CD8-positive, alpha-beta memory T cell (primary cell): ENCODE data around the gene ARL17B. TPM values are rescaled to one million over a fixed set of nuclear protein-coding genes. Genes with fewer than 3 reads are reported as not detected.
"Not testable (repeated sequence)": the region's sequence is repeated elsewhere in the genome, so short reads cannot be mapped to it uniquely, and the experiment has no call there.

ENCODE experiments used
- CTCF ChIA-PET: fragments of 350-600 bp; sonication (Branson Sonifier 250); formaldehyde crosslinking; loops from one replicate; lab custom pipeline; 2021; ENCODE audit warnings: antibody characterized with exemption; lab: Charles Lee
- POLR2A ChIA-PET: fragments of 350-600 bp; sonication (Branson Sonifier 250); formaldehyde crosslinking; loops from one replicate; lab custom pipeline; 2021; ENCODE audit warnings: antibody characterized with exemption; lab: Charles Lee
- DNase-seq, 5 donors: peaks; one replicate each; pipeline versions ENCODE4 v3.0.0 to v3.0.0-alpha.2; 2020 to 2022; ENCODE audit warnings: mixed read lengths in 1 of 5
- H3K27ac ChIP-seq: one replicate; pipeline ENCODE4 v1.7.0; 2013; ENCODE audit warnings: low read depth, mild to moderate bottlenecking, low read length, moderate library complexity
- H3K27me3 ChIP-seq: 2 replicates; pipeline ENCODE4 v1.7.0; 2013; ENCODE audit warnings: low read length, mild to moderate bottlenecking; ENCODE audit not compliant: insufficient read depth, poor library complexity, severe bottlenecking
- H3K36me3 ChIP-seq: 2 replicates; pipeline ENCODE4 v1.7.0; 2013; ENCODE audit warnings: mild to moderate bottlenecking, low read length, moderate library complexity; ENCODE audit not compliant: insufficient read depth
- H3K4me1 ChIP-seq: 2 replicates; pipeline ENCODE4 v1.7.0; 2013; ENCODE audit warnings: mild to moderate bottlenecking, low read length, moderate library complexity; ENCODE audit not compliant: insufficient read depth
- H3K4me3 ChIP-seq: 2 replicates; pipeline ENCODE4 v1.7.0; 2013; ENCODE audit warnings: mild to moderate bottlenecking, low read length
- H3K9me3 ChIP-seq: 2 replicates; pipeline ENCODE4 v1.7.0; 2013; ENCODE audit warnings: mild to moderate bottlenecking, low read length
- H3K27ac Mint-ChIP-seq, 8 donors: one replicate each; pipeline ENCODE4 v1.8.0; 2020 to 2021; ENCODE audit warnings: mixed read lengths in 8 of 8, mild to moderate bottlenecking in 6 of 8, inconsistent platforms in 3 of 8, moderate library complexity in 3 of 8
- H3K27me3 Mint-ChIP-seq, 2 donors: one replicate each; pipeline ENCODE4 v1.8.0; 2020 to 2021; ENCODE audit warnings: mixed read lengths in 2 of 2, mild to moderate bottlenecking in 1 of 2, moderate library complexity in 1 of 2
- H3K36me3 Mint-ChIP-seq, 3 donors: one replicate each; pipeline ENCODE4 v1.8.0; 2020 to 2021; ENCODE audit warnings: mixed read lengths in 3 of 3, inconsistent platforms in 1 of 3, mild to moderate bottlenecking in 1 of 3
- H3K4me1 Mint-ChIP-seq, 3 donors: one replicate each; pipeline ENCODE4 v1.8.0; 2020 to 2021; ENCODE audit warnings: mixed read lengths in 3 of 3, inconsistent platforms in 1 of 3, mild to moderate bottlenecking in 1 of 3
- H3K4me3 Mint-ChIP-seq, 7 donors: one replicate each; pipeline ENCODE4 v1.8.0; 2020 to 2021; ENCODE audit warnings: mixed read lengths in 7 of 7, mild to moderate bottlenecking in 6 of 7, moderate library complexity in 4 of 7, inconsistent platforms in 2 of 7
- H3K9me3 Mint-ChIP-seq, 5 donors: one replicate each; pipeline ENCODE4 v1.8.0; 2020 to 2022; ENCODE audit warnings: mixed read lengths in 5 of 5, mild to moderate bottlenecking in 3 of 5, moderate library complexity in 2 of 5, inconsistent platforms in 1 of 5
- polyA plus RNA-seq: library from polyadenylated mRNA; unstranded; fragments of 300-500 nt; fragmentation: Illumina TruSeq; gene quantifications from one replicate; pipeline ENCODE4 v1.2.3, GENCODE V29; 2021
- total RNA-seq, 2 experiments: library from RNA; stranded (reverse); gene quantifications; one replicate each; pipeline ENCODE4 v1.2.3, GENCODE V29; 2021

Gene ARL17B
- total and polyA plus RNA-seq, 3 experiments from 2014 or later, result 11.5 to 25.8 (median 12.9) TPM

DNA sequence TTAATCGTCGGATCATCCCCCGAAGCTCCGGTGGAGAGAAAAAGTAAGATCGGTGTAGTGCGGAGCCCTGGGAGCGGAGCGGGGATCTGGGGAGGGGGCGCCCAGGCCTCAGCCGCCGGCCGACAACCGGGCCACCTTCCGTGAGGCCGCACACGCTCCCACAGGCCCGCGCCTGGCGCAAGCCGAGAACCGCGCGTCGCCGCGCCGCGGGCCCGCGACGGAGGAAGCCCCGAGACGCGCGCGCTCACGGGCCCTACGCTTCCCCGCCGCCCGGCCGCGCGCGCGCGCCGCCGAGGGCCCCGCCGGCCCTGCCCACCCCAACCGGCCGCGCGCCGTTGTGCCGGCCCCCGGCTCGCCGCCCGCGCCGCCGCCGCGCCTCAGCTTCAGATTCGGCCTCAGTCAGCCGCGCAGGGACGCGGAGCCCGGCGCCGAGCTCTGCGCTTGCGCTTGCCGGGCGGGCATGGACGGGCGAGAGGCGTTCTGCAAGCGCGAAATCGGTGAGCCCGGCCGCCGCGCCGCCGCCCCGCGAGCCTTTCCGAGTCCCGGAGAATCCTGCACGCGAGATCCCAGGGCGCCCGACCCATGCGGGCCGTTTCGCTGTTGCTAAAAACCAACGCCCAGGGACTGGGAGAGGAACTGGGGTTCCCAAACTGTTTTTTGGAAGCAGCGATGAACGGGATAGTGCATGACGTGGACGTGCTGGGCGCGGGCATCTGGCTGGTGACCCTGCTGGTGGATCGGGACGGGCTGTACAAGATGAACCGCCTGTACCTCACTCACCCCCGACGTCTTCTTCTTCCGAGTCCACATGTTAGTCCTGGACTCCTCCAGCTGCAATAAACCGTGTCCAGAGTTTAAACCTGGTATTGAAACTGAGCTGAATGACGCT is 94.7 kb downstream of the ARL17B start:
- Mint-ChIP-seq H3K27ac (peak overlapping the region; percentile 84 to 94 (median 90)), H3K36me3 (peaks cover 0 to 8% (median 0%) of the 10 kb centered on the region in 3 donors), H3K4me3 (peak overlapping the region; percentile 84 to 97 (median 93)), H3K4me1 (peaks cover 28 to 39% (median 33%) of the 10 kb centered on the region in 3 donors), H3K27me3 (peaks cover 0 to 16% of the 10 kb centered on the region in 2 donors), H3K9me3 (no peaks in the 10 kb centered on the region)
- Histone ChIP-seq H3K36me3 (no peaks in the 10 kb centered on the region), H3K4me1 (peaks cover 35% of the 10 kb centered on the region), H3K27me3 (no peaks in the 10 kb centered on the region), H3K27ac (peak overlapping the region; percentile 75), H3K4me3 (peak overlapping the region; percentile 72), H3K9me3 (no peaks in the 10 kb centered on the region)
- CTCF ChIA-PET, result interaction anchor here (0.8 to 2.4 kb wide), 3 partner anchors 20 to 659 kb away, joined by 3 to 8 read pairs (median 4); partner anchors contain the start of gene KANSL1
- peak; percentile 75 to 85 (median 80) for DNase-seq
- POLR2A ChIA-PET, result interaction anchor here (0.6 to 1.1 kb wide), 4 partner anchors 11 to 205 kb away, joined by 3 to 8 read pairs (median 4); no protein-coding TSS in a partner anchor

DNA sequence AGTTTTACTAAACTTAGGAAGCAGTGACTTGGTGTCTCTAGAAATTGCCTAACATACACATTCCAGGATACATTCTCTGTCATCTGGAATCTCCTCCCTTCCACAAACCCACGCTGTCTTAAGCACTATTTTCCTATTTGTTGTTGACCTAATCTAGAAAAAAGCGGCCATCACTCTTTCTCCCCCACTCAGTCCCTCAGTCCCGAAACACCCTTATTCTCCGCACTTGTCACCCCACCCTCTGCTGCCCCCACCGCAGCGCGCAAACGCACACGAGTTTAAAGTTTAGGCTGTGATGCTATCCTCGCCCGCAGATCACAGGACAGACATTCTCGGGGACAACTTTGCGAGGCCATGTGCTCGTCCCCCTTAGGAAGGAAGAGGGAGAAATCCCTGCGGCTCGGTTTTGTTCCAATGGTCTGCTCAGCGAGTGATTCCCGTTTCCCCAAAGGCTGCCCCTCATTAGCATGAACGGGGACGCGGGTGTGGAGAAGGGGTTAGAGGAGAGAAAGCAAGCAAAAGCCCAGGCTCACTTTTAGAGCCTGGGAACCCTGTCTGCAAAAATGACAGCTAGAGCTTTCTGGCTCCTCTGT is 95.4 kb downstream of the ARL17B start:
- not testable (repeated sequence) for H3K36me3 ChIP-seq, H3K36me3 Mint-ChIP-seq, H3K27me3 ChIP-seq, H3K9me3 Mint-ChIP-seq, H3K9me3 ChIP-seq
- peaks cover 28 to 39% (median 33%) of the 10 kb centered on the region in 3 donors for H3K4me1 Mint-ChIP-seq
- Histone ChIP-seq H3K27ac (peak overlapping the region; percentile 67), H3K4me3 (peak overlapping the region; percentile 69), H3K4me1 (peaks cover 35% of the 10 kb centered on the region)
- H3K27me3 Mint-ChIP-seq, result peaks cover 0 to 16% of the 10 kb centered on the region in 2 donors
- peak overlapping the region; percentile 78 to 94 (median 86) for H3K27ac Mint-ChIP-seq
- DNase-seq, result peak in 1 of 5 donors; percentile 52
- ChIA-PET CTCF (interaction anchor here (0.8 kb wide), 1 partner anchor 658 kb away, joined by 3 read pairs; no protein-coding TSS in a partner anchor), POLR2A (interaction anchor here (0.6 to 0.9 kb wide), 2 partner anchors 75 to 204 kb away, joined by 3 to 8 read pairs; no protein-coding TSS in a partner anchor)
- peak overlapping the region; percentile 79 to 93 (median 88) for H3K4me3 Mint-ChIP-seq

DNA sequence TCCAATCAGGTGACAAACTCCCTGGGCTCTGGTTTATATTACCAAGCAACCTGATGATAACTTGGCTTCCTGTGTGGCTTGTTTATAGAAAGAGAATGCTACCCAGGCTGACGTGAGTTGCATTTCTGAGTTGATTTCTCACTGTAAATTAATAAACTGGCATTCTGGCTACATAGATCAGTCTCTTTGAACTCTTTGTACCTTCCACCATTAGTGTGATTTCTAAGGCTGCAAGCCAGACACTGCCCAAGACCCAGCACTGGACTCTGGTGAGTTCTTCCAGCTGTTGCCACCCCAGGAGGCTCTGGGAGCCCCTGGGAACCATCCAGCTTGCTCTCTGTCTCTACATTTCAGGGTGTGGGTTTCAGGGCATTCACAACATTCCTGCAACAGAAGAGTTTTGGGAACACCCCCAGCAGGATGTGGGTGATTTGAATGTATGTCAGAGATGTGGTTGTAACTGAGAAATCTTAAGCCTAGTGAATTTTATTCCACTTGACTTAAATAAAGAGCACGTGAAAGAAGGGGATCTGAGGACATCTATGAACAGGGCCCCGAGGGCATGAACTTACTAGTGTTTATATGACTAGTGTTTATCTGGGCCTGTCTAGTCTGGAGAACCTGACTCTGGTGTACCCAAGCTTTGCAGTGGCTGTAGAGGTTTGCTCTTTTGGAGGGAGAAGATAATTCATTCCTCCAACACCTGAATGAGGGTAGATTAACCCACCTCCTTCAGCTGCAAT is 96.9 kb downstream of the ARL17B start:
- Mint-ChIP-seq H3K4me3 (peak overlapping the region; percentile 54 to 88 (median 82)), H3K4me1 (peaks cover 29 to 47% (median 40%) of the 10 kb centered on the region in 3 donors), H3K9me3 (no peaks in the 10 kb centered on the region), H3K36me3 (peaks cover 0 to 12% (median 0%) of the 10 kb centered on the region in 3 donors), H3K27ac (peak overlapping the region; percentile 85 to 96 (median 94)), H3K27me3 (peaks cover 0 to 19% of the 10 kb centered on the region in 2 donors)
- Histone ChIP-seq H3K27ac (peak overlapping the region; percentile 60), H3K36me3 (no peaks in the 10 kb centered on the region), H3K9me3 (no peaks in the 10 kb centered on the region), H3K27me3 (no peaks in the 10 kb centered on the region), H3K4me3 (no peak overlapping the region), H3K4me1 (peaks cover 35% of the 10 kb centered on the region)
- ChIA-PET CTCF (interaction anchor here (0.6 to 1.2 kb wide), 2 partner anchors 263 to 1067 kb away, joined by 3 read pairs; no protein-coding TSS in a partner anchor), POLR2A (no interaction called here)
- DNase-seq, result peak in 4 of 5 donors; percentile 18 to 71 (median 56)

DNA sequence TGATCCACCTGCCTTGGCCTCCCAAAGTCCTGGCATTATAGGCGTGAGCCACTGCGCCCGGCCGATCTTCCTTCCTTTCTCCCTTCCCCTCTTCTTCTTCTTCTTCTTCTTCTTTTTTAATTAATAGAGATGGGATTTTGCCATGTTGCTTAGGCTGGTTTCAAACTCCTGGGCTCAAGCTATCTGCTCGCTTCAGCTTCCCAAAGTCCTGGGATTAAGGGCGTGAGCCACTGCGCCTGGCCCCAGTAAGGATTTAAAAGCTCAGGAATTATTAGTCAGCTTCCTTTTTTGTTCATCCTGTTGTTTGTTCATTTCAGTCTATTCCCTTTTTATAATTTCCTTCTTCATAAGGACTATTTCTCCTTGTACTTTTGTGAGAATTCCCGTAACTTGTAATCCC is 99.3 kb downstream of the ARL17B start:
- ChIA-PET POLR2A (interaction anchor here (1.1 kb wide), 1 partner anchor 69 kb away, joined by 3 read pairs; the partner anchor contains the start of gene KANSL1), CTCF (interaction anchor here (0.6 to 1.1 kb wide), 2 partner anchors 49 to 259 kb away, joined by 3 read pairs; no protein-coding TSS in a partner anchor)
- no peak overlapping the region for H3K27ac ChIP-seq
- no peaks in the 10 kb centered on the region for H3K27me3 ChIP-seq
- H3K4me3 ChIP-seq, result no peak overlapping the region
- DNase-seq, result no peak
- H3K27me3 Mint-ChIP-seq, result peaks cover 0 to 16% of the 10 kb centered on the region in 2 donors
- H3K27ac Mint-ChIP-seq, result peak overlapping the region in 3 of 8 donors; percentile 74 to 85 (median 76)
- peaks cover 26 to 37% (median 31%) of the 10 kb centered on the region in 3 donors for H3K4me1 Mint-ChIP-seq
- no peaks in the 10 kb centered on the region for H3K9me3 Mint-ChIP-seq
- H3K4me3 Mint-ChIP-seq, result peak overlapping the region in 2 of 7 donors; percentile 24 to 49
- no peaks in the 10 kb centered on the region for H3K9me3 ChIP-seq
- peaks cover 0 to 11% (median 0%) of the 10 kb centered on the region in 3 donors for H3K36me3 Mint-ChIP-seq
- no peaks in the 10 kb centered on the region for H3K36me3 ChIP-seq
- H3K4me1 ChIP-seq, result peaks cover 31% of the 10 kb centered on the region

DNA sequence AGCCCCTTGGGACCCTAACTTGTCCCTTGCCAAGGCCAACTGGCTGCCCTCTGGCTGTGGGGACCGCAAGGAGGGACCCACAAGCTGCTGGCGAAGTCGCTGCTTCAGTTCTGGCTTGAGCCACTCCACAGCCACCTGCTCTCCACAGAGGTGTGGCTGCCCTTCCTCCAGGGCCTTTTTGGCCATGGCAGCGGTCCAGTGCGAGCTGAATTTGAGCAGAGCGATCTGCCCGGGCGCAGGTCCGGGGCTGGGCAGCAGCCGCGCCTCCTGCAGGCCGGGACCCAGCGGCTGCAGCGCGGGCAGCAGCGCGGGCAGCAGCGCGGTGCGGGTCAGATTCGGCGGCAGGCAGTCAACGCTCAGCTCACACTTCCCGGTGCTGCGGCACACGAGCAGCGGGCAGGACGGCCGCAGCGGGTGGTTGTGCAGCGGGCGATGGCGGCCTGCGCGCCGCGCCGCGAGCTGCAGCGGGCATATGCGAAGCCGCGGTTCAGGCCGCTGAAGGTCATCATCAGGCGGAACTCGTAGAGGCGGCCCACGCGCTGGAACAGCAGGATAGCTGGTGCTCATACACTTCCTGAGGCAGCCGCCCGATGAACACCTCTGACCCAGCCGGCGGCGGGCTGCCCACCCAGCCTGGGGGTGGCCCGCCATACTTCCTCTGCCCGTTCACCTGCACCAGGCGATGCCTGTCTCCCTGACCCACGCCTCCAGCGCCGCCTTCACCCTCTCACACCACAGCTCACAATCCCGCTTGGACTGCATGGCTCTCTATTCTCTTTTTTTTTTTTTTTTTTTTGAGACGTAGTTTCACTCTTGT is 101.5 kb downstream of the ARL17B start:
- H3K27ac ChIP-seq, POLR2A ChIA-PET, H3K4me3 ChIP-seq, H3K36me3 ChIP-seq, H3K9me3 Mint-ChIP-seq, H3K9me3 ChIP-seq, CTCF ChIA-PET, H3K27me3 ChIP-seq, H3K36me3 Mint-ChIP-seq: not testable (repeated sequence)
- H3K4me3 Mint-ChIP-seq, result peak overlapping the region; percentile 71 to 92 (median 85)
- peak in 1 of 5 donors; percentile 14 for DNase-seq
- H3K27ac Mint-ChIP-seq, result peak overlapping the region in 5 of 8 donors; percentile 54 to 85 (median 76)
- H3K4me1 Mint-ChIP-seq, result peaks cover 13 to 20% (median 20%) of the 10 kb centered on the region in 3 donors
- H3K4me1 ChIP-seq, result peaks cover 14% of the 10 kb centered on the region
- peaks cover 0 to 10% of the 10 kb centered on the region in 2 donors for H3K27me3 Mint-ChIP-seq

DNA sequence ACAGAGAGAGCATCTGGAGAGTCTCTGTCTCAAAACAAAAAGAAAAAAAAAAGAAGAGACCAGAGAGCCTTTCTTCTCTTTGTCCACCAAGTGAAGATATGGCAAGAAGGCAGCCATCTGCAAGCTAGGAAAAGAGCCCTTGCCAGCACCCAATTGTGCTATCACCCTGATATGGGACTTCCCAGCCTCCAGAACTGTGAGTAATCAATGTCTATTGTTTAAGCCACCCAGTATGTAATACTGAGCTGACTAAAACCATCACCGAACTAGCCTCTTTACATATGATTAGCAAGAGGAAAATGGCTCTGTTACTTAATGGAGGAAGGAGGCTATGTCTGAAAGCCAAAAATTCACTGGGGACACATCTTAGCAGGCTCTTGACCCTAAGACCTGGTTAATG is 105.2 kb downstream of the ARL17B start:
- H3K4me1 Mint-ChIP-seq, POLR2A ChIA-PET, H3K4me3 ChIP-seq: not testable (repeated sequence)

DNA sequence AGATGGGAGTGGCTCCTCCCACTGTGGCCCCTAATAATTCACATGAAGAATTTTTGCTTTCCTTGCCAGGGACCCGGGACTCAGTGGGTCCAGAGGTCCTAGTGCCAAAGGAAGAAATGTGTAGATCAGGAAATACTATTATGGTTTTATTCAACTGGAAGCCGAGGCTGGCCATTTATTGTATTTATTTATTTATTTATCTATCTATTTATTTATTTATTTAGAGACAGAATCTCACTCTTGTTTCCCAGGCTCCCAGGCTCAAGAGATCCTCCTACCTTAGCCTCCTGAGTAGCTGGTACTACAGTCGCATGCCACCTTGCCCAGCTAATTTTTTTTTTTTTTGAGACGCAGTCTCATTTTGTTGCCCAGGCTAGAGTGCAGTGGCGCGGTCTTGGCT is 107.4 kb downstream of the ARL17B start:
- H3K4me3 Mint-ChIP-seq, H3K4me1 Mint-ChIP-seq, H3K27ac ChIP-seq, H3K4me3 ChIP-seq, H3K9me3 Mint-ChIP-seq, H3K27me3 Mint-ChIP-seq, DNase-seq, H3K36me3 Mint-ChIP-seq, H3K9me3 ChIP-seq, H3K4me1 ChIP-seq, POLR2A ChIA-PET, H3K27ac Mint-ChIP-seq, H3K36me3 ChIP-seq, H3K27me3 ChIP-seq: not testable (repeated sequence)
- CTCF ChIA-PET, result interaction anchor here (1.1 kb wide), 1 partner anchor 32 kb away, joined by 3 read pairs; no protein-coding TSS in a partner anchor

More for the DNA sequence above, 105.2 kb downstream of the ARL17B start:
- H3K27ac Mint-ChIP-seq, H3K9me3 ChIP-seq, H3K9me3 Mint-ChIP-seq, DNase-seq, H3K27me3 ChIP-seq, H3K27ac ChIP-seq, H3K27me3 Mint-ChIP-seq, H3K36me3 ChIP-seq, H3K4me1 ChIP-seq, CTCF ChIA-PET, H3K36me3 Mint-ChIP-seq: not testable (repeated sequence)
- peak overlapping the region in 1 of 7 donors; percentile 69 for H3K4me3 Mint-ChIP-seq
